ENCODE results near the gene C2orf74. TPM values are rescaled to one million over a fixed set of nuclear protein-coding genes. Genes with fewer than 3 reads are reported as not detected.

Gene C2orf74
- total and polyA plus RNA-seq, 8 donors = 1.8 to 46.9 (median 23.6) TPM; not detected in 2

DNA sequence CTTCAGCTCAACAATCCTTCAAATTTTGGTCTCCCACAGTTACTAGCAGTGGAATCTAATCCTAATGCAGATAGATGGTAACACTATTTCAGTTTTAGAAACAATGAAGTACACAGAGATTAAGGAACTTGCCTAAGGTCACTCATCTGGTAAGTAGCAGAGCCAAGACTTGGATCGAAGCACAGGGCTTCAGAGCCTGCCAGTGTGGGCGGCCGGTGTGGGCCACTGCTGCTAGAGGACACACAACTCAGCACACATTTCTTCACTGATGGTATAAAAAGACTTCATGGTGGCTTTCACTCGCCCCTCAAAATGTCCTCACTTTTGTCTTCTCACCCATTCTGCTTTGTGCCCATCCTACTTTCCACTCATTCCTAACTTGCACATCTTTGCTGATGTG lies 11.1 kb downstream of the C2orf74 start:
- DNase-seq = no peak
- TF ChIP-seq EP300 (IDR thresholded peaks at IDR 0.05) (no peak), POLR2A (IDR thresholded peaks at IDR 0.05) (no peak), POLR2AphosphoS5 (IDR thresholded peaks at IDR 0.05) (no peak)
- TF ChIP-seq, protein P1, sequence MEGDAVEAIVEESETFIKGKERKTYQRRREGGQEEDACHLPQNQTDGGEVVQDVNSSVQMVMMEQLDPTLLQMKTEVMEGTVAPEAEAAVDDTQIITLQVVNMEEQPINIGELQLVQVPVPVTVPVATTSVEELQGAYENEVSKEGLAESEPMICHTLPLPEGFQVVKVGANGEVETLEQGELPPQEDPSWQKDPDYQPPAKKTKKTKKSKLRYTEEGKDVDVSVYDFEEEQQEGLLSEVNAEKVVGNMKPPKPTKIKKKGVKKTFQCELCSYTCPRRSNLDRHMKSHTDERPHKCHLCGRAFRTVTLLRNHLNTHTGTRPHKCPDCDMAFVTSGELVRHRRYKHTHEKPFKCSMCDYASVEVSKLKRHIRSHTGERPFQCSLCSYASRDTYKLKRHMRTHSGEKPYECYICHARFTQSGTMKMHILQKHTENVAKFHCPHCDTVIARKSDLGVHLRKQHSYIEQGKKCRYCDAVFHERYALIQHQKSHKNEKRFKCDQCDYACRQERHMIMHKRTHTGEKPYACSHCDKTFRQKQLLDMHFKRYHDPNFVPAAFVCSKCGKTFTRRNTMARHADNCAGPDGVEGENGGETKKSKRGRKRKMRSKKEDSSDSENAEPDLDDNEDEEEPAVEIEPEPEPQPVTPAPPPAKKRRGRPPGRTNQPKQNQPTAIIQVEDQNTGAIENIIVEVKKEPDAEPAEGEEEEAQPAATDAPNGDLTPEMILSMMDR (IDR thresholded peaks at IDR 0.05) = no peak
- H3K27me3 ChIP-seq = no peaks in the 10 kb centered on the region
- H3K9me3 ChIP-seq = no peaks in the 10 kb centered on the region
- 58 to 75% (median 72%) methylated on average over 4 of the region's 4 CpGs for WGBS, 5 donors
- H3K36me3 ChIP-seq = no peaks in the 10 kb centered on the region
- no peak overlapping the region for H3K4me3 ChIP-seq
- intact Hi-C loops (cut with DNase I; ENCODE audit: low total_unique reads) = no loop called here
- peaks cover 2 to 18% (median 9%) of the 10 kb centered on the region in 4 donors for H3K4me1 ChIP-seq
- no peak overlapping the region for H3K27ac ChIP-seq

DNA sequence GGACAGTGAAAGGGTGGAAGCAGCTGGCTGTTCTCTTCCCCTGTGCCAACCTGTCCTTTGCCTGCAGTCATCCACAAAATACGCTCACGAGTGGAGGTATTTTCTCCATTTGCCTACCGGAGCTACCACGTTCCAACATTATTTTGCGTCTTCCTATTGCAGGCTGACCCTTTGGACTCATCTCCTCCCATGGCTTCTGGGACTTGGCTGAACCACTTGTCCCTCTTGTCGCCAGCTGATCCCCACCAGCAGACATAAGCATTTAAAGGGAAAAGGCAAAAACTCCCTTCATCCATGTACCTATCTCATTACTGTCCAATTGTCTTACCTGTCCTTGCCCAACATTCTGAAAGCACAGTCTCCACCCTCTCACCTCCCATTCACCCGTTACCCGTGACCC lies 13.0 kb downstream of the C2orf74 start:
- intact Hi-C loops (cut with DNase I; ENCODE audit: low total_unique reads) = no loop called here
- Histone ChIP-seq H3K36me3 (peaks cover 0 to 3% (median under 1%) of the 10 kb centered on the region in 4 donors), H3K27me3 (no peaks in the 10 kb centered on the region), H3K27ac (no peak overlapping the region), H3K4me3 (no peak overlapping the region), H3K4me1 (peaks cover 21 to 37% (median 29%) of the 10 kb centered on the region in 4 donors), H3K9me3 (no peaks in the 10 kb centered on the region)
- DNase-seq = no peak
- 84 to 92% (median 88%) methylated on average over 8 of the region's 8 CpGs for WGBS, 5 donors
- TF ChIP-seq POLR2AphosphoS5 (IDR thresholded peaks at IDR 0.05) (no peak), EP300 (IDR thresholded peaks at IDR 0.05) (no peak), POLR2A (IDR thresholded peaks at IDR 0.05) (no peak)
- TF ChIP-seq, protein P1 (IDR thresholded peaks at IDR 0.05) = no peak

DNA sequence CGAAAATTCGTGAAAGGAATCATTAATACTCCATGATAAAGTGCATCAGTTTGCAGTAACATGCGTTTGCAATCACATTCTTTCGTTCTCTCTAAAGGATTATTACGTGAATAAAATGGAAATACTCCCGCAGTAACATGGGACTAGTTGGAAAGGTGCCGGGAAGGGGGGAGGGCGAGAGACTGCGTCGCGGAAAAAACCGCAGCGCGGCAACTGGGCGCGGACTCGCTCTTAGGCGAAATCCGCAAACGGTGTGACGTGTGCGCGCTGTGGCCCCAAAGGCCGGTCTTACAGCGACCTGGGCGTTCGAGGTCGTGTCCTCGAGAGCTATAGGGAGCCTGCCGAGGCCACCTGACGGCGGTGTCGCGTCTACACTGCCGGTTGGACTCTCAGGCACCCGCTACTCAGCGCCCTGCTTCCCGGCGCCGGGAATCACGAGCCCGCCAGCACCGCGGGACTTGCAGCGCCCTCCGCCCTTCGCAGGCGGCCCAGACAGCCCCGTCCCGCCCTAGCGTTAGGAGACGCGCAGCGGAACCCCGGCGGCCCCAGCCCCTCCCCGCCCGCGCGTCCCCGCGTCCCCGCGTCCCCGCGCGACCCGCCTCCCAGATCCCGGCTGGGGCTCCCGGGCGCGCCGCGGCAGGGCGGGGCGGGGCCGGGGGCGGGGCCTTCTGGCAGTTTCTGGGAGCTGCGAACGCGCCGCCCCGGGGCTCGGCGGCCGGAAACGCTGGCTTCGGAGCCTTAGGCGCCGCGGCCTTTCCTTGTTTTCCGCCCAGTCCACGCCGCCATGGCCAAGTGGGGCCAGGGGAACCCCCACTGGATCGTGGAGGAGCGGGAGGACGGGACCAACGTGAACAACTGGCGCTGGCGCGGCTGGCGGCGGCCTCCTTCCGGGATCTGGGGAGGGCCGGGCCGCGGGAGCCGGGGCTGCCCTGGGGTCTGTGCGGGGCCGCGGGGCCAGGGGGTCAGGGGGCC lies 15.1 kb downstream of the C2orf74 start:
- TF ChIP-seq, protein P1 (IDR thresholded peaks at IDR 0.05) = no peak
- TF ChIP-seq POLR2A (IDR thresholded peaks at IDR 0.05) (peak in 2 of 4 donors; percentile 22 to 81), EP300 (IDR thresholded peaks at IDR 0.05) (no peak), POLR2AphosphoS5 (IDR thresholded peaks at IDR 0.05) (peak; percentile 65 to 87 (median 85))
- H3K4me1 ChIP-seq = peaks cover 41 to 57% (median 48%) of the 10 kb centered on the region in 4 donors
- no peaks in the 10 kb centered on the region for H3K9me3 ChIP-seq
- peaks cover 14 to 22% (median 17%) of the 10 kb centered on the region in 4 donors for H3K36me3 ChIP-seq
- H3K27ac ChIP-seq = peak overlapping the region; percentile 94 to 100 (median 99)
- H3K4me3 ChIP-seq = peak overlapping the region; percentile 71 to 87 (median 74)
- WGBS, 5 donors = 0 to 1% (median 0%) methylated on average over 34 to 111 of the region's 111 CpGs
- H3K27me3 ChIP-seq = no peaks in the 10 kb centered on the region
- intact Hi-C loops (cut with DNase I; ENCODE audit: low total_unique reads) = no loop called here
- DNase-seq = peak; percentile 96 to 98

DNA sequence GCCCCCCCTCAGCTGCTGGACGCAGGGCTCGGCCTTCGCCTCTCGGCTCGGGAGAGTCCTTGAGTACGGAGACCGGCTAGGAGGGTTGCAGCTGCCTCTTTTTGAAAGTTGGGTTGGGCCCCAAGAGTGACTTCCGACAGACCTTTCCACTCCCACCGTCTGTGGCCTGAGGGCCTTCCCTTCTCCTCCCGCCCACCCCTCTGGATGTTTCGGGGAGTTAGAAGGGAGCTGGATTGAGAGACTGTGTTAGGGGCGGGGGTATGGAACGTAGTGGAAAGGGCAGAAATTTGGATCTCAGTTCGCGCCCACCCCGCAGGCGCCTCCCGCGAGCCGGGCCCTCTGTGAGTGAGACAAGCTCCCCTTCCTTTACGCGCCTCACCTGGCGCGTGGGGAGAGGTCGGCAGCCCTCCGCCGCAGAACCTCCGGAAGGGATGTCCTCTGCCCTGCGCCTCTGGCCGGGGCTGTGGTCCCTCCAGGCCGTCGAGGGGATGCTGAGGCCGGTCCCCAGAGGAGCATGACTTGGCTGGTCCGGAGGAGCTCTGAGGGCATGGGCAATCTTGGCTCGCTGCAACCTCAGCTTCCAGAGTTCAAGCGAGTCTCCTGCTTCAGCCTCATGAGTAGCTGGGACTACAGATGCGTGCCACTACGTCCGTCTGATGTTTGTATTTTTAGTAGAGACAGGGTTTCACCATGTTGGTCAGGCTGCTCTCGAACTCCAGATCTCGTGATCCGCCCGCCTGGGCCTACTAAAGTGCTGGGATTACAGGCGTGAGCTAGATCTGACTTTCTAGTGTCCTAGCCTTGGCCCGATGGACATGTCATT lies 15.9 kb downstream of the C2orf74 start:
- Histone ChIP-seq H3K36me3 (peaks cover 23 to 31% (median 25%) of the 10 kb centered on the region in 4 donors), H3K4me3 (peak overlapping the region; percentile 71 to 87 (median 74)), H3K4me1 (peaks cover 42 to 58% (median 52%) of the 10 kb centered on the region in 4 donors), H3K27me3 (no peaks in the 10 kb centered on the region), H3K27ac (peak overlapping the region; percentile 94 to 100 (median 99)), H3K9me3 (no peaks in the 10 kb centered on the region)
- peak; percentile 28 to 72 for DNase-seq
- 12 to 16% (median 14%) methylated on average over 38 to 45 of the region's 45 CpGs for WGBS, 5 donors
- TF ChIP-seq POLR2A (IDR thresholded peaks at IDR 0.05) = no peak
- intact Hi-C loops (cut with DNase I; ENCODE audit: low total_unique reads) = no loop called here

Measured in stomach (tissue), 9 donors.